Kidney (tissue), 14 donors: ENCODE results near the gene RER1. TPM values are rescaled to one million over a fixed set of nuclear protein-coding genes. Genes with fewer than 3 reads are reported as not detected.

Experiments
- DNase-seq, 5 donors: peaks; one replicate each; pipeline ENCODE4 v3.0.0-alpha.2; 2013 to 2020
- FAIRE-seq: peaks from 2 replicates; lab custom pipeline; 2012; peaks lifted over from hg19 to GRCh38; lab: Jason Lieb, UNC
- H3K27ac ChIP-seq, 2 donors: one replicate each; pipeline ENCODE4 v1.7.0; 2013; ENCODE audit warnings: low read depth in 2 of 2, low read length in 2 of 2, inconsistent platforms in 1 of 2
- H3K27me3 ChIP-seq: one replicate; pipeline ENCODE4 v1.7.1; 2013; ENCODE audit warnings: low read length, inconsistent platforms; ENCODE audit not compliant: control insufficient read depth, insufficient read depth
- H3K36me3 ChIP-seq, 3 donors: one replicate each; pipeline versions ENCODE4 v1.7.0 to v1.7.1; 2013; ENCODE audit warnings: low read length in 3 of 3, control low read depth in 1 of 3, inconsistent platforms in 1 of 3; ENCODE audit not compliant: insufficient read depth in 3 of 3, control insufficient read depth in 2 of 3
- H3K4me1 ChIP-seq, 3 donors: one replicate each; pipeline versions ENCODE4 v1.7.0 to v1.7.1; 2013; ENCODE audit warnings: low read length in 3 of 3, inconsistent platforms in 1 of 3, low read depth in 1 of 3; ENCODE audit not compliant: control insufficient read depth in 2 of 3, insufficient read depth in 2 of 3
- H3K4me3 ChIP-seq, 3 donors: one replicate each; pipeline versions ENCODE4 v1.7.0 to v1.8.1; 2013; ENCODE audit warnings: low read length in 3 of 3, control low read depth in 1 of 3, inconsistent platforms in 1 of 3
- H3K9ac ChIP-seq, 3 donors: one replicate each; pipeline versions ENCODE4 v1.7.0 to v1.7.1; 2013; ENCODE audit warnings: low read length in 3 of 3, control low read depth in 1 of 3, inconsistent platforms in 1 of 3
- H3K9me3 ChIP-seq, 3 donors: one replicate each; pipeline versions ENCODE4 v1.7.0 to v1.7.1; 2013; ENCODE audit warnings: low read length in 3 of 3, control low read depth in 1 of 3, inconsistent platforms in 1 of 3; ENCODE audit not compliant: control insufficient read depth in 2 of 3, insufficient read depth in 1 of 3
- intact Hi-C: fragments of 100-400 bp; cut with DNase I; formaldehyde crosslinking; loops from one replicate; pipeline ENCODE4 v1.11.1; 2022
- polyA plus RNA-seq: library from polyadenylated mRNA; stranded (reverse); fragments of 350-450 nt; fragmentation: Illumina TruSeq; extraction: RNeasy Lipid Tissue Mini Kit (QIAGEN cat#74804); gene quantifications from one replicate; pipeline ENCODE4 v1.2.3, GENCODE V29; 2014; ENCODE audit warnings: low read depth, low replicate concordance; ENCODE audit not compliant: insufficient read depth
- total RNA-seq: library from RNA; stranded (reverse); fragmentation: NEBNext Ultra II Directional; extraction: Animal tissue kit (Norgen Biotek cat#: 25700); gene quantifications from one replicate; pipeline ENCODE4 v1.2.1, GENCODE V29; 2021
- TF ChIP-seq, protein P1 (sequence below): IDR thresholded peaks from 3 replicates; pipeline ENCODE4 v1.5.1; 2012; ENCODE audit warnings: mild to moderate bottlenecking, moderate library complexity, borderline replicate concordance; ENCODE audit not compliant: insufficient read depth; ENCODE audit errors: extremely low read depth
- donor health status: control.
- donor health status: control.
- donor health status: control.
- donor health status: control.
- donor health status: control.
- donor health status: DM: yes; HTN: yes; CAD: no.
- donor health status: Normal renal cell carcinoma (clear cell type).

The RER1 gene
- total and polyA plus RNA-seq, 2 donors from 2014 or later = 158 to 162 TPM

GRCh38 chr1:2445823-2446215, 54.2 kb downstream of the RER1 start:
- no peak overlapping the region for H3K27ac ChIP-seq
- peaks cover 11% of the 10 kb centered on the region for H3K27me3 ChIP-seq
- DNase-seq (no peak), FAIRE-seq (no peak)
- intact Hi-C loops = no loop called here
- H3K9ac ChIP-seq = no peak overlapping the region
- H3K4me3 ChIP-seq = no peak overlapping the region
- H3K4me1 ChIP-seq = no peaks in the 10 kb centered on the region
- no peaks in the 10 kb centered on the region for H3K9me3 ChIP-seq
- H3K36me3 ChIP-seq = no peaks in the 10 kb centered on the region
- TF ChIP-seq, protein P1, sequence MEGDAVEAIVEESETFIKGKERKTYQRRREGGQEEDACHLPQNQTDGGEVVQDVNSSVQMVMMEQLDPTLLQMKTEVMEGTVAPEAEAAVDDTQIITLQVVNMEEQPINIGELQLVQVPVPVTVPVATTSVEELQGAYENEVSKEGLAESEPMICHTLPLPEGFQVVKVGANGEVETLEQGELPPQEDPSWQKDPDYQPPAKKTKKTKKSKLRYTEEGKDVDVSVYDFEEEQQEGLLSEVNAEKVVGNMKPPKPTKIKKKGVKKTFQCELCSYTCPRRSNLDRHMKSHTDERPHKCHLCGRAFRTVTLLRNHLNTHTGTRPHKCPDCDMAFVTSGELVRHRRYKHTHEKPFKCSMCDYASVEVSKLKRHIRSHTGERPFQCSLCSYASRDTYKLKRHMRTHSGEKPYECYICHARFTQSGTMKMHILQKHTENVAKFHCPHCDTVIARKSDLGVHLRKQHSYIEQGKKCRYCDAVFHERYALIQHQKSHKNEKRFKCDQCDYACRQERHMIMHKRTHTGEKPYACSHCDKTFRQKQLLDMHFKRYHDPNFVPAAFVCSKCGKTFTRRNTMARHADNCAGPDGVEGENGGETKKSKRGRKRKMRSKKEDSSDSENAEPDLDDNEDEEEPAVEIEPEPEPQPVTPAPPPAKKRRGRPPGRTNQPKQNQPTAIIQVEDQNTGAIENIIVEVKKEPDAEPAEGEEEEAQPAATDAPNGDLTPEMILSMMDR = no peak

DNA sequence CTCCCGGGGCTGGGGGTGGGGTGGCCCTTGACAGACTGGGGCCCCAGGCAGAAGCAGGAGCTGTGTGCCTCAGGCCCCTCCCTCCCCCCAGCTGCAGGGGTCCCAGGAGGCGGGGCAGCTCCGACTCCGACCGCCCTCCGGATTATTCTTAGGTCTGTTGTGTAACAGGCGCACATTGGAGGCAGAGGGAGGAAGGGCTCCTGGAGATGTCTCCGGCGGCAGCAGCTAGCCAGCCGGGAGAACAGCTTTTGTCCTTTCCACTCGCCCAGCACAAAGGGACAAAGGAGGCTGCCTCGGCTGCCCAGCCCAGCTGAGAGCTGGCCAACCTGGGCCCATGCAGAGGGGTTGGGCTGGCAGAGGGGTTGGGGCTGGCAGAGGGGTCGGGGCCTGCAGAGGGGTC, 54.8 kb downstream of the RER1 start:
- H3K4me1 ChIP-seq = no peaks in the 10 kb centered on the region
- H3K4me3 ChIP-seq = no peak overlapping the region
- intact Hi-C loops = no loop called here
- no peak overlapping the region for H3K27ac ChIP-seq
- no peaks in the 10 kb centered on the region for H3K9me3 ChIP-seq
- FAIRE-seq (no peak), DNase-seq (no peak)
- no peak overlapping the region for H3K9ac ChIP-seq
- peaks cover 11% of the 10 kb centered on the region for H3K27me3 ChIP-seq
- TF ChIP-seq, protein P1 = no peak
- no peaks in the 10 kb centered on the region for H3K36me3 ChIP-seq

DNA sequence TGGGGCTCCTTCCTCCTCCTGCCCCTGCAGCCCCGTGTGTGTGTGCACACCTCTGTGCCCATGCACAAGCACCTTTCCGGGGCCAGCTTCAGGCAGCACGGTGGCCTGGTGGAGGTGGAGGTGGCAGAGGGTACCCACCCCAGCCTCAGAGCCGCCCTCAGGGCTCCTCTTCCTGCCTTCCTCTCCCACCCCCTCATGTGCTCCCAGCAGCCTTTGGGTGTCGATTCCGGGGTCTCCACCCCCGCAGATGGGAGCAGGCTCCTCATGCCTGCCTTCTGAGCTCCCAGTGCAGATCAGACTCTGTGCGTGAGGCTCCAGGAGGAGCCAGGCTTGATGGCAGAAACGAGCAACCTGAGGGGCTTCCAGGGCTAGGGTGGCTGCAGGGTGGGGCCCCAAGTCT, 55.2 kb downstream of the RER1 start:
- FAIRE-seq = no peak
- Histone ChIP-seq H3K9me3 (no peaks in the 10 kb centered on the region), H3K4me3 (no peak overlapping the region), H3K9ac (no peak overlapping the region), H3K36me3 (no peaks in the 10 kb centered on the region), H3K27ac (no peak overlapping the region), H3K4me1 (no peaks in the 10 kb centered on the region), H3K27me3 (peaks cover 11% of the 10 kb centered on the region)
- DNase-seq = no peak
- TF ChIP-seq, protein P1 = no peak
- intact Hi-C loops = no loop called here

DNA sequence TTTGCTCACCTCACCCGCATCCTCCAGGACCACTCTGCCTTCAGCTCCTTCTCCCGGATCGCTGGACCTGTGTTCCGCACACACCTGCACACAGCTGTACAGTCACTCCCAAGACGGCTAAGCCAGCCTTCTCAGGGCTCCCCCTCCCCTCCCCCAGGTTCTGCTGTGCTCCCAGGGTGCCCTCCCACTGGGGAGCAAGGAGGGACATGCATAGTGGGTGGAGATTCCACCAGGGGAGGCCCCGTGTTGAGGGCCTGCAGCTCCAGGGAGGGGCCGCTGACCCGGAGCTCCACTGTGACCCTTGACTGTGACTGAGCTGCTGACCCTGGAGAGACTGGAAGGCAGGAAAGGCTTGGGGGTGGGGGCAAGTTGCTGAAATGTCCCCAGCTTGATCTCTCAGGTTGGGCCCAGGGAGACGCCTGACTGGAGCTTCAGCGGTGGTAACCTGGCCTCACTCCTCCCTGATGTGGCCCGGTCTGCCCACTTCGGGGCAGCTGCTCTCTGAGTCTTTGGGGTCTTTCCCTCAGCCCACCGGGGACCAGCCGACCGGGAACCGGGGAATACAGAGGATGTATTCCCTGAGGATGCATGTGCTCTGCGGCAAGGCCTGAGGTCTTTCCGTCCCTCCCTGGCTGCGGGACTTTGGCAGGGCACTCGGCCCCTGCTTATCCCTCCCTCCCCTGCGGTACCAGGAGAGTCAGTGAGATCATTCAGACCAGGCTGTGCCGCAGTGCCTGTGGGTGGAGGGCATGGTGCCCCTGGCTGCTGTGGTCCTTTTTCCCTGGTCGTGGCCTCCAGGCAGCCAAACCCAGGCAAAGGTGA, 55.8 kb downstream of the RER1 start:
- H3K9ac ChIP-seq = no peak overlapping the region
- H3K27ac ChIP-seq = no peak overlapping the region
- no peaks in the 10 kb centered on the region for H3K4me1 ChIP-seq
- DNase-seq = no peak
- H3K4me3 ChIP-seq = no peak overlapping the region
- H3K27me3 ChIP-seq = peaks cover 10% of the 10 kb centered on the region
- no peaks in the 10 kb centered on the region for H3K36me3 ChIP-seq
- FAIRE-seq = no peak
- intact Hi-C loops = no loop called here
- TF ChIP-seq, protein P1 = no peak
- H3K9me3 ChIP-seq = no peaks in the 10 kb centered on the region
